Subcutaneous adipose tissue (tissue), 4 donors: Measurements from ENCODE around the gene KCNMA1. TPM values are rescaled to one million over a fixed set of nuclear protein-coding genes. Genes with fewer than 3 reads are reported as not detected.

ENCODE experiments used
- total RNA-seq, 4 donors: library from RNA; depleted of rRNA; stranded (reverse); fragments of >200 nt; gene quantifications; one replicate each; pipeline ENCODE4 v1.1.0, GENCODE V29; 2016
- TF ChIP-seq, protein P1 (sequence below): fragments of 450-650 bp; IDR thresholded peaks from one replicate; pipeline ENCODE4 v1.5.1; 2016; ENCODE audit warnings: low read depth, mild to moderate bottlenecking, control low read depth, antibody characterized with exemption, moderate library complexity

Gene KCNMA1
- total RNA-seq, 4 donors from 2014 or later: 10.3 to 91.5 (median 23.8) TPM

DNA sequence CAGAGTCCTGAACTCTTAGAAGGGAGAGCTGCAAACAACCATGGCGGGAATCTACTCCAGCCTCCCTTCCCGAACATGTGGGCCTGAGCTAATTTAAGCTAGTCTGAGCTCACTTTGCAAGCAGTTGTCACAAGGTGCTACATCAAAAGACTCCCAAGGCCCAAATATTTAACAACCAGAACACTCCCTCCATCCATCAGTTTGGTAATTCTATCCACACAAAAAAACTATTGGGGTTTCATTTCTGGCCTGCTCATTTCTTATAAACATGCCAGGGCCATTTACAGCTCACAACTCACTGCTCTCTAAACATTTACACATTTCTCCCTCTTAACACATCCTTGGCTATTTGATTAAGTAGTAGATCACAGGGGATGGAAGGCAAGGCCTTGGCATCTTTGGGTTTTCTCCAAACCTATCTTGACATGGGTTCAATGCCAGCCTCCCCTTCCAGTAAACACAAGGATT, 263.4 kb downstream of the KCNMA1 start:
- TF ChIP-seq, protein P1, sequence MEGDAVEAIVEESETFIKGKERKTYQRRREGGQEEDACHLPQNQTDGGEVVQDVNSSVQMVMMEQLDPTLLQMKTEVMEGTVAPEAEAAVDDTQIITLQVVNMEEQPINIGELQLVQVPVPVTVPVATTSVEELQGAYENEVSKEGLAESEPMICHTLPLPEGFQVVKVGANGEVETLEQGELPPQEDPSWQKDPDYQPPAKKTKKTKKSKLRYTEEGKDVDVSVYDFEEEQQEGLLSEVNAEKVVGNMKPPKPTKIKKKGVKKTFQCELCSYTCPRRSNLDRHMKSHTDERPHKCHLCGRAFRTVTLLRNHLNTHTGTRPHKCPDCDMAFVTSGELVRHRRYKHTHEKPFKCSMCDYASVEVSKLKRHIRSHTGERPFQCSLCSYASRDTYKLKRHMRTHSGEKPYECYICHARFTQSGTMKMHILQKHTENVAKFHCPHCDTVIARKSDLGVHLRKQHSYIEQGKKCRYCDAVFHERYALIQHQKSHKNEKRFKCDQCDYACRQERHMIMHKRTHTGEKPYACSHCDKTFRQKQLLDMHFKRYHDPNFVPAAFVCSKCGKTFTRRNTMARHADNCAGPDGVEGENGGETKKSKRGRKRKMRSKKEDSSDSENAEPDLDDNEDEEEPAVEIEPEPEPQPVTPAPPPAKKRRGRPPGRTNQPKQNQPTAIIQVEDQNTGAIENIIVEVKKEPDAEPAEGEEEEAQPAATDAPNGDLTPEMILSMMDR: no peak

DNA sequence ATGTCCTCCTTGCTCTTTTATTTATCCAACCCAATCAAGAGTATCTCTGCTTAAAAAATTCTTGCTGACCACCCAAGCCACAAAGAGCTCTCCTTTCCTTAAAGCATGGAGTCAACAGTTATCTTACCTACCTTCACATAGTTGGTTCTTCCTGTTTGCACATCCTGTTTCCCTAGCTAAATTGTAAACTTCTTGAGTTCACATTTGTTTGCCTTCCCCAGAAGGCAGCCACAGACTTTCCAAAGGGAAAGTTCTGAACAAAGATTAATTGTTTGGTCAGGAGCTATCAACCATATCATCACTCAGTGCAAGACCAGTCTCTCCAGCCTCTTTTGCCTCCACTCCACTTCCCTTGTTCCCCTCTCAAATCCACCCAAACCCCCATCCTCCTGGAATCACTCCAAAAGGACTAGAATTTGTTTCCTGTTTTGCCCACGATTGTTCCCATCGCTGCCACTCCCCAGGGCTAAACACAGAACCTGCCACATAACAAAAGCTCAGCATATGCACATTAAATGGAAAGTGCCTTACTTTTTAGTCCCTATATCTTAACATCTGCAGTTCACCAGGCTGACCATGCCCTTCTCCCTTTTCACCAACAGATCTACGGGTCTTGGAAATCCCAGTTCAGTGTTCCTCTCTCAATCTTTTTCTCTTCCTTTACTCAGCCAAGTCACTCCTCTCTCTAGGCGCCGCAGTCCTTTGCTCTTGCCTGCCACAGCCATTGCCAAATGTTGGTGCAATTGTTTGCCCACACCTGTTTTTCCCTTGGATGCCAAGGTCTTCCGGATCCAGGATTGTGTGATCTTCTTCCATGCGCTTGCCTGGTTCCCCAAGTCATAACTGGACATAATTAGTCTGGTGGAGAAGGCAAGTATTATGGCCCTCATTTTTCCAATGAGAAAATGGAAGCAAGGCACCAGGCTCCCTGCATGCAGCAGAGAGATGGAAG, 265.5 kb downstream of the KCNMA1 start:
- TF ChIP-seq, protein P1: no peak

DNA sequence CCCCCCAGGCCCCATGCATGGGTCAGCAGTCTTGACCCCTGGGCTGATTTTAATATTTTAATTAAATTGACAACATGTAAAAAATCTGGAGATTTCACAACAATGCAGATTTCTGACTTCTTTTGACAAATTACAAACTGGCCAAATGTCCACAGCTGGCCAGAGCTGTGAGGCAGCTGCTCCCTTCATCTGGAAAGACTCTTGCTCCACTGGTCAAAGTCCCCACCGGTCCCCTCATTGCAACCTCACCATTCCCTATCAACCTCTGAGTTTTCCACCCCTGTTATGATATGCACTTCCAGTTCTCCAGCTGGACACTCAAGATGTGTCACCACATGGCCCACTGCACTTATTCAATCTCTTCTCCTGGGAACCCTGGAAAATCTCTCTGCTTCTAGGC, 266.2 kb downstream of the KCNMA1 start:
- TF ChIP-seq, protein P1: no peak

DNA sequence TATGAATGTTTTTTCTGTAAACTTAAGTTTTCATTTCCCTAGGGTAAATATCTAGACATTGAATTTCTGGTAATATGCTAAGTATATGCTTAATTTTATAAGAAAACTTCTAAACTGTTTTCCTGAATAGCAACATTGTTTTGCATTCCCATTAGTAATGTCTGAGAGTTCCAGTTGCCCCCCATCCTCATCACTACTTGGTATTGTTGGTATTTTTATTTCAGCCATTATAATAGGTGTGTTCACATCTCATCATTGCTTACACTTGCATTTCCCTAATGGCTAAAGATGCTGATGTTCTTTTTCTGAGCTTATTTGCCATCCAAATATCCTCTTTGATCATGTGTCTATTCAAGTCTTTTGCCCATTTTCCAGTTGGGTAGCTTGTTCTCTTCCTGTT, 269.6 kb downstream of the KCNMA1 start:
- TF ChIP-seq, protein P1: no peak

DNA sequence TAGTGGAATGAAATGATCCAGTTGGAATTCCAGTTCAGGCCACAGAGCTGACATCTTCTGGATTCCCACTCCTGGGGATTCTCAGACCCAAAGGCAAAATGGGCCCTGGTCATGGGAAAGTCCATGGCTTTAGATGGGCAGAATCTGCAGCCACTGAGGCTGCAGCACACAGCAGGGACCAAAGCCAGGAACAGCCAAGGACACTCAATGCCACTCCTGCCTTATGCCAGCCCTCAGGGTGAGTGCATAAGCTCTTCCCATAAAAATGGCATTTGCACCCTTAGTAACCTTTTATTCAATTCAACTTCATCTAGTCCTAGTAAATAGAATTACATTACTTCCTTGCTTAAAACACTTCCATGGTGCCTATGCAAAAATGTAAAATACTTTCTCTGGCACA, 274.4 kb downstream of the KCNMA1 start:
- TF ChIP-seq, protein P1: no peak

DNA sequence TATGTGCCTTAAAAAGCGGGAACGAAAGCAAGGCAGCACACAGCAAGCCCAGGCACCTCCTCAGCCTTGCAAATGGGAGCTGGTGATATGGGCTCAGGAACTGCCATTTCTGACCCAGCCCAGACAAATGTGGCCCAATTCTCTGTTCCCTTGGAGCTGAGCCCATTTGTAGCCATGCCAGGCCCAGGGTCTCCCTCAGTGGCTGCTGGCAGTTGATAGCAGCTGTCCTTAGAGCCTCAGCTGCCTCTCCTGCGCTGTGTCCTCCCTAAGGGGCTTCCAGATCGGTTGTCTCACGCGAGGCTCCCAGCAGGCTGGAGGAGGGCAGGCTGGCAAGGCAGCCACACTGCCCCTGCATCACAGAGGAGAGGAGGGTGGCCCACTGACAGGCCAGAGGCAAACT, 275.8 kb downstream of the KCNMA1 start:
- TF ChIP-seq, protein P1: no peak

DNA sequence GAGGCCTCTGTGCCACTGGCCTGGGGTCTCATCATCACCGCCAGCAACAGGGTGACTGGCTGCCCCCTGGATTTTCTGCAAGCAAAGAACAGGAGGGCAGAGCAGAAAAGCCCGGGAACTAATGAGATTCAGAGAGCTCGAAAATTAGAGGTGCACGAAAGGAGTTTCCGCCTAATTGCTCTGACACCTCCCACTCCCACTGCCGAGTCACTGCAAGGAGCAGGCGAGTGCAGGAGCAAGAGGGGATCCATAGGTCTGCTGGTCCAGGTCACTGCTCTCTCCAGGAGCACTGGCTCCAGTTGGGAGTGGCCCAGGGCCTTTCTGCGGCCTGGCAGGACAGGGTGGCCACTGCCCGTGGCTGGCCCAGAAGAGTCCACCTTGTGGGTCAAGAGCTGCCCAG, 276.2 kb downstream of the KCNMA1 start:
- TF ChIP-seq, protein P1: no peak
